Daoy (cell line): ENCODE measurements around the gene CCNL1. TPM values are rescaled to one million over a fixed set of nuclear protein-coding genes. Genes with fewer than 3 reads are reported as not detected.
"Not testable (repeated sequence)": the region's sequence is repeated elsewhere in the genome, so short reads cannot be mapped to it uniquely, and the experiment has no call there.

Source experiments
- DNase-seq: peaks from one replicate; pipeline ENCODE4 v3.0.0-alpha.2; 2015; ENCODE audit warnings: low read depth
- total RNA-seq: library from RNA; depleted of rRNA; stranded (reverse); fragments of >200 nt; shearing (Covaris generic); gene quantifications from 2 replicates; pipeline ENCODE4 v1.2.3, GENCODE V29; 2014

Gene CCNL1
- total RNA-seq, 1 experiment from 2014 or later, result 91.7 TPM

DNA sequence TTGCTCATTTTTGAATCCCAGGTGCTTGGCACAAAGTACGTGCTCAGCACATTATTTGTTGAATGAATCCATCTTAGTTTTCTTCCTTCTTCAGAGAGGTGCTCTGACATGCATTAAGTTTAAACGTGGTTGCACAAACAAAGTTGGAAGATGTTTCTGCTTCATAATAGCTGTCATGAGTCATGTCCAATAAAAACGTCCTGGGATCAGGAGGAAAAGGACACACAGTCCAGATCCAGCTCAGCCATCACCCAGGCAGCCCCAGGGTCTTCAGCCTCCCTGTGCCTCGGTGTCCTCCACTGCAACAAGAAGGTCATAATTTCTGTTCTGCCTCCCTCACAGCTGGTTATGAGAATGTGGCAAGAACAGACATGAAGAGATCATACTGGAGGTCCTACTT is 55.4 kb downstream of the CCNL1 start:
- DNase-seq, result no peak

DNA sequence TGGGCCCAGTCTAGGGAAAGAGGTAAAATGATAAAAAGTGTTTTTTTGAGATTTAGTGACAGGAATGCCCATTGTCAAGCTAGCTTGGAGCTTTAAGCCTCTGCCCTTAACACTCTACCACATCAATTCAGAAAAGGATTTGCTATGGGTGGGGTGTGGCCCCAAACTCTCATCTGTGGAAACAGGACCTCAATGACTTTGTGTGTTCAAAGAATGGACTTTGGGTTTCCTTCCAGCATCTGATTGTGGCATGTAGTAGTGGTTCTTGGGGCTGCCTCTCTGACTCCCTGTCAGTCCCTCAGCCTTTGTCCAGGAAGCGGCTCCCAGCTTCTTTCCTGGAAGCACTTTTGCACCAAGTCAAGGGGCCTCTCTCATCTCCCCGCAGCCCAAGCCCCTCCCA is 56.1 kb downstream of the CCNL1 start:
- no peak for DNase-seq

DNA sequence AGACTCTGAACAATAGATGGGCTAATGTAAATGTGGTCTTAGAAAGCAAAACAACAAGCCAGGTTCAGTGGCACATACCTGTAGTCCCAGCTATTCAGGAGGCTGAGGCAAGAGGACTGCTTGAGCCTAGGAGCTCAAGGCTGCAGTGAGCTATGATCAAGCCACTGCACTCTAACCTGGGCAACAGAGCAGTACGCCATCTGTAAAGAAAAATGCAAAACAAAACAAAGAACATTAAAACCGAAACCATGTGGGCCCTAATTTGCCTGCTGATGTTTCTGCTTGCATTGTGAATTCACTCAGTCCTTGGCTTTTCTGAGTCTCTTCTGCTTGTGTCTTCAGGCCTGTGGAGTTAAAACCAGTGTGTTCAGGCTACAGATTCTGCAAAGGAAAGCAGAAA is 56.7 kb downstream of the CCNL1 start:
- DNase-seq, result no peak

DNA sequence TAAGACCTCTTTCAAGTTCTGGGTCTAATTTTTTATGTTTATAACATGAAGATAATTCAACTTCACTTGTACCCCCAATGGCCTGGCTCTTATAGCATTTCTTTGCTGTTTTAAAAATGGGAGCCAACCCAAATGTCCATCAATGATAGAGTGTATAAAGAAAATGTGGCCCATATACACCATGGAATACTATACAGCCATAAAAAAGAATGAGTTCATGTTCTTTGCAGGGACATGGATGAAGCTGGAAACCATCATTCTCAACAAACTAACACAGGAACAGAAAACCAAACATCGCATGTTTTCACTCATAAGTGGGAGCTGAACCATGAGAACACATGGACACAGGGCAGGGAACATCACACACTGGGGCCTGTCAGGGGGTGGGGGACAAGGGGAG is 57.4 kb downstream of the CCNL1 start:
- not testable (repeated sequence) for DNase-seq

DNA sequence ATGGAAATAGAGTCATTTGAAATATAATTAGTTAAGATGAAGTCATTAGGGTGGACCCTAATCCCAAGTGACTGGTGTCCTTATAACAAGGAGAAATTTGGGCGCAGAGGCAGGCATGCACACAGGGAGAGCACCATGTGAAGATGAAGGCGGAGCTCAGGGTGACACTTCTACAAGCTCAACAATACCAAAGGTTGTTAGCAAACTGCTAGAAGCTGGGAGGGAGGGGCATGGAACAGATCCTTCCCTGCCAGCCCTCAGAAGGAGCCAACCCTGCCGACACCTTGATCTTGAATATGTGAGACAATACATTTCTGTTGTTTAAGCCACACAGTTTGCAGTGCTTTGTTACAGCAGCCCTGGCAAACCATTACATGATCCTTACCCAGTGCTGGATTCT is 57.8 kb downstream of the CCNL1 start:
- no peak for DNase-seq

DNA sequence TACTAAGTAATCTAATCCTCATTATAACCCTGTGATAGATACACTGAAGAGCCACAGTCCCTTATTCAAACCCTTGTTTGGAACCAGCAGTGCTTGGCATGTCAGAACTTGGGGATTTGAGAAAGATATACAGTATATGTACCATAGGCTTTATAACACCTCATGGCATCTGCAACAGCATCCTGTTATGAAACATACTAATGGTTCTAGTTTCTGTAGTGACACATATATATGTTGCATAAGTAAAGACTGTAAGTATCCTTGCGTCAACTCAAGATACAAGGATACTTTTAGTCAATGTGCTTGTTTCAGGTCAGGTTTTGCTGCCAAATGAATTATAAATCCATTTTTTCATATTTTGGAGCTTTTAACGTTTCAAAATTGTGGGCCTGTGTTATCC is 58.5 kb downstream of the CCNL1 start:
- DNase-seq, result no peak

DNA sequence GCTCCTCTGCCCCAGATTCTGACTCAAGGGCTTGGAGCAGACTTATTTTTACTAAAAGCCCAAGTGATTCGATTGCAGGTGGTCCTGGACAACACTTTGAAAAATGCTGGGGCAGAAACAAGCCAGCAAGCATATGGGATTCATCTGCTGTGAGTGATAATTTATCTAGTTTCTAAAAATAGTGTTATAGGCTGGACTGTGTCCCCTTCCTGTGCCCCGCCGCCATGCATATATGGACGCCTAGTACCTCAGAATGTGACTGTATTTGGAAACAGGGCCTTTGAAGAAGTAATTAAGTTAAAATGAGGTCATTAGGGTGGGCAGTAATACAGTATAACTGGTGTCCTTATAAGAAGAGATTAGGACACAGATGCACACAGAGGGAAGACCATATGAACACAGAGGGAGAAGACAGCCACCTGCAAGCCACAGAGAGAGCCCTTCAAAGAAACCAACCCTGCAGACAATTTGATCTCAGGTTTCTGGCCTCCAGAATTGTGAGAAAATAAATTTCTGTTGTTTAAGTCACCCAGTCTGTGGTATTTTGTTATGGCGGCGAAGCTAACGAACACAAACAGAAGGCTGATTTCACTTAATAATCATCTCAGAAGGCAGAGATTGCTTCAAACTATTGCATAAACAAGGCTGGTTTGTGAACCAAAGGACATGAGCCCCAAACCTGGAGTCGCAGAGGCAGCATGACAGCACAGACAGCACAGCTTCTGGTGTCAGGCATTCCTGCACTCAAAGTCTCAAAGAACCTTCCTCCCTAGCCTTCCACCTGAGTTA is 59.1 kb downstream of the CCNL1 start:
- DNase-seq, result no peak

DNA sequence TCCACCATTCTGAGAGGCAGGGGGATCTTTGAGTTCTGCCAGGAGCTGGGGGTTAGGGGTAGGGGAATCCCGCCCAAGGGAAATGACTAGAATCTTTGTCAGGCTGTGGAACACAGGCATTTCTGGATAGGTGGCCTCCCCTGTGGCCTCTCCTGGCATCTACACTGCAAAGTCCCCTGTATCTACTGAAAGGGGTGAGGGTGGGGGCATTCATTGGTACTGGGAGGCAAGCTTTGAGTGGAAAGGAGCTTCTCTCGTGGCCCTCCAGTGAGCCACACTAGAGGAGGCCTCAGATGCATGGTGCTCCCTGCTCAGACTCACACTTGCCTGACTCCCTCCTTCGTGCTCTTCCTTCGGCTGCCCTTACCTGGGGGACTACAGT is 59.9 kb downstream of the CCNL1 start:
- DNase-seq, result no peak

DNA sequence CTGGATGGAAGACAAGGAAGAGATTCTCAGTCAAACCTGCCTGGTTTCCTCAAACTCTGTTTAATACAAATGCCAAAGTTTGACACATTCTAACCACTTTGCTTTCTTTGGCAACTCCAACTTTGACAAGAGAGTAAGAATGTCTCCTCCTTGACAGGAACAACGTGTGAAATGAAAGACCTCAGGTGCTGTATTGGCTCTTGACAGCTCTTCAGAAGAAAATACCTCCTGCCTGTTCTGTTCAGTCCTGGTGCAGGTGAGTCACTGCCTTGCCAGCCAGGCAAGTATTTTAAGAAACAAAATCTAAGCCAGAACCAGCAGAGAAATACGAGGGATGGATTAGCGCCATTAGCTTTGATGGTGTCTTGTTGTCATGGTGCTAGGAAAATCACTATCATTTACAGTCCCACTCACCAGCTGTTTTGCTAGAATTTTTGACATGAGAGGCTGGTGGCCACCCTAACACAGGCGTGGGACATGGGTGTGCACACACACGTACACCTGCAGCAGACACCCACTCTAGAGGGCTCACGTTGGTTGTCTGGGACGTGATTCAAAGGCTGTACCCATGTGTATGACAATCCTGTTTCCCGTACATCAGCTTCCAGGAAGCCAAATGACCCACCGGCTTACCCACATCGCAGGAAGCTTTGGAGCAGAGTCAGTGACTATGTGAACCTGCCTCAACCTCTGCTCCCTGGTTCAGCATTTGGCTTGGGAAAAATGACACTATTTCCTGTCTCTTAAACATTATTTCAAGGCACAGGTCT is 60.4 kb downstream of the CCNL1 start:
- DNase-seq, result no peak

DNA sequence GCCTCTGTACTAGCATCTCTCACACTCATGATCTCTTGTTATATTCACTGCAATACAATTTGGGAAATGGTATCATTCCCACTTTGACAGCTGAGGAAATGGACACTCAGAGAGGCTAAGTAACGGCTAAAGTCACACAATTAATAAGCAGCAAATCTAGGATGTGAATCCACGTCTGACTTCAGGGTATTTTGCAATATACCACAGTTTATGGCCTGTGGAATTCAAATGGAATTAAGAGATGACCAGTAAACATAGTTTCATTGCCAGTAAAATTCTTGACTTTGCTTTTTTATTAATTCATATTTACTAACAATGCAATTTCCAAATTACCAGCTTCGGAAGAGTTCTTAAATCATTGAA is 61.1 kb downstream of the CCNL1 start:
- DNase-seq, result no peak

DNA sequence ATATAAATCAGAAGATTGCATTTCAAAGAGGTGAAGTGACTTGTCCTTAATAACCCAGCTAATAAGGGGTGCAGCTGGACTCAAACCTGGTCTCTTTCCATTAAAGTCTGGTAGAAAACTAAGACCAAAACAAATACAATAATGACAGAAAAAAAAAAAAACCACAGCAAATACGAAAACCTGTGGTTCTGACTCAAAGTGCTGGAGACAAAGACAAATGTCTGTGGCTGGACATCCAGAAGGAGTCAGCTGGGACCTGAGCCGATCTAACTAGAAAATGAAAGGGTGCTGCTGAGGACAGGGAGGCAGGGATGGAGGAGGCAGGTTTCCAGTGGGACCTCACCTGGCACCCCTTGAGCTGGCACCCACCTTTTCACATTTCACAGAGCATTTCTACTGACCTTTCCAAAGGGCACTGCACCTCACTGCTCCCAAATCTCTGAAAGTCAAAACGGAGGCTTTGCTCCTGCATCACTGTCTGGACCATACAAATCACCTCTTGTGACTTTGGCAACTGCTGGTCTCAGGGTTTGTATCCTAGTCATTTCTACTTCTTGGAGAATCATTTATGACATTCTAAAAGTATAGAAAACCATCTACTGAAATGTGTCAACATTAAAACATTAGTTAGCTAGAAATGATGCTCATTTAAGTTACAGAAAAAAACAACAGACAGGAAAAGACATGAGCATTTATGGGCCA is 61.7 kb downstream of the CCNL1 start:
- no peak for DNase-seq
